Fibroblast of skin of right biceps (primary cell): ENCODE data around the gene MGAT4B.
"Not testable (repeated sequence)": the region's sequence is repeated elsewhere in the genome, so short reads cannot be mapped to it uniquely, and the experiment has no call there.

Experiments
- DNase-seq: peaks from one replicate; pipeline ENCODE4 v3.0.0-alpha.2; 2013

MGAT4B gene

GRCh38 chr5:179794171-179794570 is 12.5 kb downstream of the MGAT4B start:
- no peak for DNase-seq

- DNase-seq: peak; percentile 58
Measured at GRCh38 chr5:179793468-179794139, 13.1 kb downstream of the MGAT4B start, which contains the start of gene LTC4S. Gene LTC4S, plus strand, starts transcription at chr5:179793986. Its CDS starts 95 bp downstream, at chr5:179794081.

GRCh38 chr5:179792612-179793467 is 13.8 kb downstream of the MGAT4B start:
- no peak for DNase-seq

- no peak for DNase-seq
Measured at GRCh38 chr5:179791881-179792611, 14.6 kb downstream of the MGAT4B start.

- not testable (repeated sequence) for DNase-seq
Measured at GRCh38 chr5:179789278-179789677, 17.4 kb downstream of the MGAT4B start.

- no peak for DNase-seq
Measured at GRCh38 chr5:179788193-179788854, 18.3 kb downstream of the MGAT4B start.

GRCh38 chr5:179786861-179787260 is 19.8 kb downstream of the MGAT4B start:
- DNase-seq: no peak

GRCh38 chr5:179783128-179783527 is 23.5 kb downstream of the MGAT4B start:
- no peak for DNase-seq

GRCh38 chr5:179781846-179782245 is 24.8 kb downstream of the MGAT4B start:
- no peak for DNase-seq

- no peak for DNase-seq
Measured at GRCh38 chr5:179780362-179780761, 26.3 kb downstream of the MGAT4B start.

- no peak for DNase-seq
Measured at GRCh38 chr5:179779826-179780225, 26.8 kb downstream of the MGAT4B start.

GRCh38 chr5:179778591-179778990 is 28.1 kb downstream of the MGAT4B start:
- DNase-seq: no peak

GRCh38 chr5:179777909-179778308 is 28.8 kb downstream of the MGAT4B start:
- no peak for DNase-seq

GRCh38 chr5:179777456-179777855 is 29.2 kb downstream of the MGAT4B start:
- DNase-seq: no peak

- DNase-seq: no peak
Measured at GRCh38 chr5:179776411-179776938, 30.2 kb downstream of the MGAT4B start.

GRCh38 chr5:179774442-179774841 is 32.2 kb downstream of the MGAT4B start:
- no peak for DNase-seq

GRCh38 chr5:179773686-179774040 is 33.0 kb downstream of the MGAT4B start:
- DNase-seq: no peak

- no peak for DNase-seq
Measured at GRCh38 chr5:179772351-179772750, 34.3 kb downstream of the MGAT4B start.

- no peak for DNase-seq
Measured at GRCh38 chr5:179771311-179771895, 35.3 kb downstream of the MGAT4B start.

- DNase-seq: no peak
Measured at GRCh38 chr5:179769796-179770195, 36.9 kb downstream of the MGAT4B start.

GRCh38 chr5:179769271-179769670 is 37.4 kb downstream of the MGAT4B start:
- no peak for DNase-seq
